ENCODE results near the gene IGSF9B. TPM values are rescaled to one million over a fixed set of nuclear protein-coding genes. Genes with fewer than 3 reads are reported as not detected.

Gene IGSF9B
- total RNA-seq, 1 donor from 2014 or later = 209 TPM

GRCh38 chr11:133924661-133925060 is 32.1 kb downstream of the IGSF9B start:
- Mint-ChIP-seq H3K4me1 (ENCODE audit: low read depth, unreplicated experiment) (peaks cover 17% of the 10 kb centered on the region), H3K36me3 (ENCODE audit: unreplicated experiment) (peaks cover 23% of the 10 kb centered on the region), H3K27ac (ENCODE audit: unreplicated experiment) (no peak overlapping the region), H3K27me3 (ENCODE audit: unreplicated experiment) (peaks cover 7% of the 10 kb centered on the region), H3K4me3 (ENCODE audit: unreplicated experiment) (no peak overlapping the region), H3K9me3 (ENCODE audit: unreplicated experiment) (peaks cover 19% of the 10 kb centered on the region)
- no peak for DNase-seq
- no peak for TF ChIP-seq CTCF (IDR thresholded peaks at IDR 0.05; ENCODE audit: partially characterized antibody, unreplicated experiment)

- no peak for DNase-seq
- H3K4me1 Mint-ChIP-seq (ENCODE audit: low read depth, unreplicated experiment) = peaks cover 6% of the 10 kb centered on the region
- H3K36me3 Mint-ChIP-seq (ENCODE audit: unreplicated experiment) = peaks cover 23% of the 10 kb centered on the region
- no peak overlapping the region for H3K27ac Mint-ChIP-seq (ENCODE audit: unreplicated experiment)
- peaks cover 12% of the 10 kb centered on the region for H3K9me3 Mint-ChIP-seq (ENCODE audit: unreplicated experiment)
- H3K4me3 Mint-ChIP-seq (ENCODE audit: unreplicated experiment) = no peak overlapping the region
- no peak for TF ChIP-seq CTCF (IDR thresholded peaks at IDR 0.05; ENCODE audit: partially characterized antibody, unreplicated experiment)
- H3K27me3 Mint-ChIP-seq (ENCODE audit: unreplicated experiment) = peaks cover 2% of the 10 kb centered on the region
Observed at GRCh38 chr11:133922078-133922870, 34.5 kb downstream of the IGSF9B start.

GRCh38 chr11:133921513-133921912 is 35.3 kb downstream of the IGSF9B start:
- Mint-ChIP-seq H3K27me3 (ENCODE audit: unreplicated experiment) (peaks cover 3% of the 10 kb centered on the region), H3K4me1 (ENCODE audit: low read depth, unreplicated experiment) (peaks cover 6% of the 10 kb centered on the region), H3K9me3 (ENCODE audit: unreplicated experiment) (peaks cover 12% of the 10 kb centered on the region), H3K4me3 (ENCODE audit: unreplicated experiment) (no peak overlapping the region), H3K27ac (ENCODE audit: unreplicated experiment) (peak overlapping the region; percentile 1), H3K36me3 (ENCODE audit: unreplicated experiment) (peaks cover 23% of the 10 kb centered on the region)
- no peak for TF ChIP-seq CTCF (IDR thresholded peaks at IDR 0.05; ENCODE audit: partially characterized antibody, unreplicated experiment)
- no peak for DNase-seq

GRCh38 chr11:133921026-133921425 is 35.7 kb downstream of the IGSF9B start:
- TF ChIP-seq CTCF (IDR thresholded peaks at IDR 0.05; ENCODE audit: partially characterized antibody, unreplicated experiment) = no peak
- peaks cover 6% of the 10 kb centered on the region for H3K4me1 Mint-ChIP-seq (ENCODE audit: low read depth, unreplicated experiment)
- peaks cover 12% of the 10 kb centered on the region for H3K9me3 Mint-ChIP-seq (ENCODE audit: unreplicated experiment)
- no peak overlapping the region for H3K4me3 Mint-ChIP-seq (ENCODE audit: unreplicated experiment)
- H3K27me3 Mint-ChIP-seq (ENCODE audit: unreplicated experiment) = peaks cover 6% of the 10 kb centered on the region
- no peak for DNase-seq
- H3K36me3 Mint-ChIP-seq (ENCODE audit: unreplicated experiment) = peaks cover 23% of the 10 kb centered on the region
- H3K27ac Mint-ChIP-seq (ENCODE audit: unreplicated experiment) = no peak overlapping the region
